NCI-H510A (cell line): Measurements from ENCODE around the gene ADSS1.

Source experiments
- DNase-seq: peaks from one replicate; lab custom pipeline; 2025; lab: John Stamatoyannopoulos, UW

The ADSS1 gene

DNA sequence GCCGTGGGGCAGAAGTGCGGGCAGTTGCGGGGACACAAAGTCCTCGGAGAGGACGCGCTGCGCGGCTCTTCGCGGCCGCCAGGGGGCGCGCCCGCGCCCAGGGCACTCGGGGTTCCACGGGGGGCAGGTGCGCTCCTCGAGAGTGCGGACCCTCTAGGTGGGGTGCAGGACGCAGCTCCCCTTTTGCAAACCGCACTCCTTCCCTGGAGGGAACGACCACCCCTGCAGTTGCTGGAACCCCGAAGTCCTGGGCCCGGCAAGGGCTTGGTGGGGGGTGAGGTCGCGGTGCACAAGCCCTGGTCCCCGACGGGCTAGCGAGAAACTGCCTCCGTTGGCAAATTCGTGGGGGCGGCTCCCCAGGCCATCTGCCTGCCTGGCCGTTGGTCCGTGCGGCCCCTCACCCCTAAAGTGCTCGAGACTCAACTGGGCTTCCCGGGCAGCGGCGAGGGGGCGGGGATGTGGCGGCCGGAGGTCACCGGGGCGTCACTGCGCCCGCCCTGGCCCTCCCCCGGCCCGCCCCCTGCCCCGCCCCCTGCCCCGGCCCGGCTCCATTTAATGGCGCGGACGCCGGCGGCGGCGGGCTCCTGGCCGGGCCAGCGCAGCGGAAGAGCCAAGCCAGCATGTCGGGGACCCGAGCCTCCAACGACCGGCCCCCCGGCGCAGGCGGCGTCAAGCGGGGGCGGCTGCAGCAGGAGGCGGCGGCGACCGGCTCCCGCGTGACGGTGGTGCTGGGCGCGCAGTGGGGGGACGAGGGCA, at the start of gene ADSS1:
Gene ADSS1, plus strand, starts transcription at position 579 of the 756 bp plus-strand sequence. Its CDS starts 42 bp downstream, at position 621.
- no peak for DNase-seq

DNA sequence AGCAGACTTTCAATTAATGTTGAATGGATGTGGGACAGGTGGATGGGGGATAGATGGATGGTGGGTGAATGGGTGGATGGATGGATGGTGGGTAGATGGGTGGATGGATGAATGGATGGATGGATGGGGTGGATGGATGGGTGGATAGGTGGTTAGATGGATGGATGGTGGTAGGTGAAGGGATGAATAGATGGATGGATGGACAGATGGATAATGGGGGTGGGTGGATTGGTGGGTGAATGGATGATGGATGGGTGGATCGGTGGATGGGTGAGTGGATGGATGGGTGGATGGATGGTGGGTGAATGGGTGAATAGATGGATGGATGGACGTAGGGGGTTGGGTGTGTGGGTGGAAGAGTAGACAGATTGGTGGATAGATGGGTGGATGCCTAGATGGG, 48.6 kb upstream of the ADSS1 start:
- DNase-seq = no peak

DNA sequence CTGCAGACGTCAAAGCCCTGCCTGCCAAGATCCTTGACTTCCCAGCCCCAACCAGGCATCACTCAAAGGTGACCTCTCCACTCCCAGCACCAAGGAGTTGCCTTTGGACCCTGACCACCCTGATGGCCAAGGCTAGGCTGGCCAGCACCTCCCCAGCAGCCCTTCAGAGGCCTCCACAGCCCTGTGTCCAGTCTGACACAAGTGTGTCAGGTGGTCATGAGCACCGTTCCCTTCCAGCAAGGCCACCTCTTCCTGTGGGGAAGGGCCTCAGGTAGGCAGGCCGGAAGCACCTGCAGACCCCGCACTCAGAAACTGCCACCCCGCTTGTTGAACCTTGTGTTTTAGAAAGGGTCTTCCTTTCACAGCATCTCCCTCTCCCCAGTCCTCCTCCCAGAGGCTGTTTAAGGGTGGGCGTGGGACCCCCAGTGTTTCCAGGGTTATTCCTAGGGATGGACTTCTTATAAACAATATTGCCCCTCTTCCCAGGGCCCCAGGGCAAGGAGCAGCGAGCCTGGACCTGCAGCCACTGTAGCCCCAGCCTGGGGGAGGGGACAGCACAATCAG, 47.8 kb upstream of the ADSS1 start:
- no peak for DNase-seq

DNA sequence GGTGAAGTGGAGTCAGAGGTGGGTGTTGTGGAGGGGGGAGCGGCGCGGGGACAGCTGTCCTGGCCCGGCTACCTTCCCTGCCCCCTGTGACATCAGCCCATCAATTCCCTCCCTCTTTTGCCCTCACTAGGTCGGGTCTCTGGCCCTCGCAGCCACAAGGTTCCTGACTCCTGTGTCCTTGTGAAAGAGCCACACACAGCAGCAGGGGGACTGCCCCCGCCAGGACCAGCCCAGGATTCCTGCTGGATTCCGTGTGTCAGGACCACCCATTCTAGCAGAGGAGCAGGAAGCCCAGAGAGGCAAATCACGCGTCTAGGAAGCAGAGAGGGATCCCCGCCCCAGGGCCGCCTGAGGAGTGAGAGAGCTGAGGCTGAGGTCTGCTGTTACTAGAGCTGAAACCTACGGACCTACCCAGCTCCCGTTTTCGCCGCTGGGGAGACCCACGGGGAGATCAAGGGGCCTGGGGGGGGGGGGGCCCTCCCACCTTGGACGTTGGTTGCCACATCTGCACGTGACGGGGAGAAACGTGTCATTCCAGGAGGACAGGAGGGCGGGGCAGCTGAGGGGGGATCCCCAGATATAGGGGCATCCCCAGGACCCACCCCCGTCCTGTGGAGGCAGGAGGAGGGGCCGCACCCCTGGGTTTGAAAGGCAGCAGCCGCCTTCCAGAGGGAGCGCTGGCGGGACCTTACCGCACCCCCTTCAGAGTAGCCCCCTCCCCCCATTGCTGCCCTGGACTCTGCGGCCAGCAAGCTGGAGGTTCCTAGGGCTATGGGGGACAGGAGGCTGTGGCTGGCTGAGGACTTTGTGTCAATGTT, 47.1 kb upstream of the ADSS1 start:
- DNase-seq = peak; percentile 62

DNA sequence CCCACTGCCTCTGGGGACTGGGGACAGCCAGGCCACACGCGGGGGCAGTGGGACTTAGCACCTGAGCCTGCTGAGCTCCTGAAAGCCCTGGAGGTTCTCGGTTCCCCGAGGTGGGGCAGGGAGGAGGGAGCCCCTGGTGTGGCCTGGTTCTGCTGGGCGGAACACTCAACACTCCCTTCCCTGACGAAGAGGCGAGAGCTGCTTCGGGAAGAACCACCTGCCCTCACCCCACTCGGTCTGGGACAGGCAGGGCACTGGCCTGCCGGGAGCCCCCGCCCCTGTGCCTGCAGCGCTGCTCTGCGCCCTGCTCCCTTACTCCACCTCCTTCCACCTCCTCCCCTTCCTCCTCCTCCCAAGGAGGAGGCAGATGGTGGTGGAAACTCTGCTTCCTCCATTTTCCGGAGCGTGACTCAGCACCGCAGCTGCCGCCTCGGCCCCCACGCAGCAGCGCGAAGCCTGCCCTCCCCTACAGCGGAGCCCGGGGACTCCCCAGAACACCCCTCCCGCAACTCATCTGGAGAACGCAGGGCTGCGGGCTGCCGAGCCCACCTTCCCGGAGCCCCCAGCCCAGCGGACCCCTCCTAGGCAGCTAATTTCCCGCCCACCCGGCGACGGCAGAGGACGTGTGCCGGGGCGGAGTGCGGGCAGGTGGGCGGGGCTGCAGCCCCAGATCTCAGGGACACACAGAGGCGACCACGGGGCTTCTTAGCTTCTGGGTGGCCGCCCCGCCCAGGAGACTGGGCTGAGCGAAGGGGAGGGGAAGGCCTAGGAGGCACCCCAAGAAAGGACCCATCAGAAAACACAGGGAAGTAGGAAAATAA, 46.3 kb upstream of the ADSS1 start:
- peak; percentile 85 for DNase-seq

DNA sequence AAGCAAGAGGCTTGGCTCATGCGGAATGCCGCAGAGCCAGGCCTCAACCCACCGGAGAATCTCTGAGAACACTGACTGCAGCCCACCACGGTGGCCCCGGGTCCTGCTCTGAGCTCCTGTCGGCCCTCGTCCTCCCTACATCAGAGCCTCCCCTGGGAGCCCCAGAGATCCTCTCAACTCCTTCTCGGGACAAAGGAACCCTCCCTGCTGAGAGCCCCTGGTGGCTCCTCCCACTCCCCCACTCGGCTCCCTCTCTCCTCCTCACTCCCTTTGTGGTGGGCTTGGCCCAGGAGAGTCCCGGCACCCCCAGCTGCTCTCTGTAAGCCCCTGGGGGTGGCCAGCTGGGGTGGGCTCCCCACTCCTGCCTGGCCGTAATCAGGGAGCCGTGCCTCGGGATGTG, 45.7 kb upstream of the ADSS1 start:
- DNase-seq = no peak

DNA sequence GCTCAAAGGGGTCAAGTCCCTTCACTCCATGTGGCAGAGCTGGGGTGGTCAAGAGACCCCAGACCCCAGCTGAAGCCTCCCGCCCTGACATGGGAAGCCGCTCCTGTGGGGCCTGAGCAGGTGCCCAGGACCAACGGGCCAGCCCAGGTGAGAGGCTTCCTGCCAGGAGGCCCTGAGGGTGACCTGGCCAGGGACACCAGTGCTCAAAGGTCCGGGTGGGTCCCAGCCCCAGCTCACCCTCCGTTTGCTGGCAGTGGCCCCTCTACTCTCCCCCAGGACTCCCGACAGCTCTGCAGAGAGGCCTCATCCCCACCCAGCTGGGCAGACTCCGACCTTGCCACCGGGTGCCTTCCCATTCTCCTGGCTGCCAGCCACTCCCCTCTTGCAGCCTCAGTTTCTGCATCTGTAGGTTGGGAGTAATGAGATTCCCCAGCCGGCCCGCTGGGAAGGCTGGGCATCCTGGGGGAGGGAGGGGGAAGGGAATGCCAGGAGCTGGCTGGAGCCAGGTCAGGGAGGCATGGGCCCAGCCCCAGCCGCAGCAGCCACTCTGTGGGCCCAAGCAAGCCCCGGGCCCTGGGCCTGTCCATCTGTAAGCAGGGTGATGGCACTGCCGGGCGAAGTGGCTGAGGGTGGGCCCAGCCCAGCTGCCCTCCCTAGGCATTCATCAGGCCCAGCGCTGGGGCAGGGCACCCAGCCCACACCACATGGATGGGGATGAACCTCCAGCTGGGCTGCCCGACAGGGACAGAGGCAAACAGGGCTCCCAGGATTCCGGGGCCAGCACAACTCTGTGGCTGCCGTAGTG, 44.9 kb upstream of the ADSS1 start:
- no peak for DNase-seq

DNA sequence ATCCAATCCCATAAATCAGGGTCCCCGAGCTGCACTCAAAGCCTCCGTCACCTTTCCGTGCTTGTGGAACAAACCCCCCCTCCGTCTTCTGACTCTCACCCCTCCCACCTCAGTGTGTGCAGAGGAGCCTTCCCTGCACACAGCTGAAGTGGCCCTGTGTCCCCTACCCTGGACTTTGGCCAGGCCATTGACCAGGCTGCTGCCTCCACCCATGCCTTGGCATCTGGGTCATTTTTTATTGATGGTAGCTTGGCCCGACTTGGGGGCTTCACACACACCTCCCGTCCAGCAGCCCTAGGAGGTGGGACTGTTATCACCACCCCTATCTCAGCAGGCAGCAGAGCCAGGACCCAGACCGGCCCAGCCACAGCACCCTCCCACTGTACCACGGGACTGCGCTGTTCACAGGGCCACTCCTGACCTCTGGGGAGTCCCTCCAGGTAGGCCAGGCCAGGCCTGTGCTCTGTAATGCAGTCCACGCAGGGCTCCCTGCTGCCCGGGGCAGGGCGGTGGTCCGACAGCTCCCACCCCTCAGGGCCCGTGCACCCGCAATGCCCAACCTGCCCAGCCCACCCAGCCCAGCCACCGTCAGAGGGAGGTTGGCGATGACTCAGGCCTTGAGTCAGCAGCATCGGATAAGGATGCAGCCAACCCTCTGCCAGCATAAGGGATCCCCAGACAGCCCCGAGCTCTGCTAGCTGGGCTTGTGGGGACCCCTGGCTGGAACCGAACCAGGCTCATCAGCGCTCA, 43.8 kb upstream of the ADSS1 start:
- no peak for DNase-seq

DNA sequence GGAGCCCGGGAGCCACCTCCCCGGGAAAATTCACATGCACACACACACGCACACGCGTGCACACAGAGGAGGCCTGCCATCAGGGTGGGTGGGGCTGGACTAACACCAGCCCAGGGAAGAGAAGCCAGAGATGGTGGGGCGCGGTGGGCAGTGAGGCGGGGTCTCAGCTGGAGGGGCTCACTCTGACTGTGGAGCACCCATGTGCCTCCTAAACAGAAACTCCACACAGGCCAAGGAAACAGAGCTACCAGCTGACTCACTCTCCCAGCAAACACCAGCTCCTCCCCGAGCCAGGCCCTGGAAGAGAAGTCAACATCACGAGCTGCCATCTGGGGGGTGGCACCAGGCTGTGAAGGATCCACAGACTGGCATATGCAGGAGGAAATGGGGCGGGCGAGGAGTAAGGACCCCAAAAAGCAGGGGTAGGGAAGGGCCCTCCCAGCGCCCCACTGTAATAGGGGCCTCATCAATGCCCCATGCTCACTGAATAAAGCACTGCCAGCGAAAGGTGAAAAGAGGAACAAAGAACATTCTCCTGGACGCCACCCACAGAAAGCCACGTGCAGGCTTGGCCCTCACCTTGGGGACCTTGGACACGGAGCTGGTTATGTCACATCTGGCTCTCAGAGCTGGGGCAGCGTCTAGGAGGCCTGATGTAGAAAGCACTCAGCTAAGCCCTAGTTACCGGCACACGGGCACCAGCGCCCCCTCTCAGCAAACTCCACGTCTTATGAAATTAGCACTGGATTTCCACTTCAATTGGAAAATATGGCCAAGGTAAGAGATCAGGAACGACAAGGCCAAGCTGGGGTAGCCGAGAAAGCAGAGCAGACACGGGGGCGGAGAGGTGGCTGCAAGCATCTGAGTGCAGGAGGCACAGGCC, 43.0 kb upstream of the ADSS1 start:
- peak; percentile 30 for DNase-seq

DNA sequence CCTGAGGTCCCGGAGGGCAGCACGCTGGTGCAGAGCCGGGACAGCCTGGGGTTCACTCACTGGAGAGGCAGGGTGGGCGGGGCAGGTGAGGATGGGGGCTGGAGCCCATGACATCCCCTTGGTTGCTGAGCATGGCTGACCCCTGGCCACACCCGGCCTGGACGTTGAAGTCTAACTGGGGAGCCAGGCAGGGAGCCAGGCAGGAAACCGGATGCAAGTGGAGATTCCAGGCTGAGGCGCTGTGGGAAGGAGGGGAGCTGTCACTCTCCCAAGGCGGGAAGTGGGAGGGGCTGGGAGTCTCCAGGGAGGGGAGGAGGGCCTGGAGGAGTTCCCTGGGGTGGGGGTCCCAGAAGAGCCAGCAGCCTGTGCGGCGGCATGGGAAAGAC, 42.3 kb upstream of the ADSS1 start:
- peak; percentile 50 for DNase-seq

DNA sequence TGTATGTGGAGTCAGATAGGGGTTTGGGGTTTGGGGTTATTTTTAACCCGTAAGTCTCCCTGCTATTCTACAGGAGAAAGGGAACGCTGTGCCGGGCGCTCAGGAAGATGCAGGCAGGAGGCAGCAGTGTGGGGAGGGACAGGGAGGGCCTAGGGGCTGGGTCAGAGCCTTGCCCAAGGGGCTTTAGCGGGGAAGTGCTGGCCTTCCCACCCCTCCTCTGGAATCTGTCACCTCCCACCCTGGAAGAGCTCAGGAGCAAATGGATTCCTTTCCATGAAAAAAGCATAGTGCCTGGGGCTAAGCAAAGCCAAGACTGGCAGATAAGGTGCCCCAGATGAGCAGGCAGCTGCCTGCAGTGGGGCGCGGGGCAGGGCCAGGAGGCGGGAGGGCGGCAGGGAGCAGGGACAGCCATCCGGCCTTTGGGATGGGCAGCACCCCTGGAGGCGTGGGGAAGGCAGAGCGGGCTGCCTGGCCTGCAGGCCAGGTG, 41.9 kb upstream of the ADSS1 start:
- no peak for DNase-seq

DNA sequence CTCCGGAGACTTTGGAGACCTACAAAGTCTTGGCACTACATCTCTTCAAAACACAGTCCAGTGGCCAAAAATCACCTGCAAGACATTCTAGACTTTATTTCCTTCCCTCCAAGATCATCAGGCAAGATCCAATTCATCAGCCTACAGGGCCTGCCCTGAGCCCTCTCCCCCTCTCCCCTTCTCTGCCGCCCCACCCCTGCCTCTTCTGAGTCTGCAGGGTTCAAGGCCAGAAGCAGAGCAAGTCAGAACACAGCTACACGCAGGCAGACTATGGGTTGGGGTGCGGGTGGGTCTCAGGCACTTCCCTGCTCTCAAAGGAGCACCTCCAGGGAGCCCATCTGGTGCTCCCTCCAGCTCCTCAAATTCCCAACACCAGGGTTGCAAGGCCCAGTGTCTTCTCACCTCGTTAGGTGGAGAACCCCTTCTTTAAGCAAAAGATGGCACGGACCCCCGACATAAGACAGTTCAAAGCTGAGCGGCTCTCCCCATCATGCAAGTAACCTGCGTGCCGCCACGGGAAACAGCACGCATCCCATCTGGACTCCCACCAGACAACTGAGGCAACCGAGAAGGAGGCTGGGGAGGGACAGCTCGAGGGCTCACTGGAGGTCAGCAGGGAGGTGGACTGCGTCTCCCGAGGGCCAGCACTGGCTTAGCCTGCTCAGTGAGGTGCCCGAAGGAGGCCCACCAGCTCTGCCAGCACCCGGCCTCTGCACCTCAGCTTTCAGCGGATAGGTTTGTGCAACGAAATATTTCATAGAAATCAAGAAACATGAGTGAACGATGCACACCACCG, 40.2 kb upstream of the ADSS1 start:
- DNase-seq = no peak

DNA sequence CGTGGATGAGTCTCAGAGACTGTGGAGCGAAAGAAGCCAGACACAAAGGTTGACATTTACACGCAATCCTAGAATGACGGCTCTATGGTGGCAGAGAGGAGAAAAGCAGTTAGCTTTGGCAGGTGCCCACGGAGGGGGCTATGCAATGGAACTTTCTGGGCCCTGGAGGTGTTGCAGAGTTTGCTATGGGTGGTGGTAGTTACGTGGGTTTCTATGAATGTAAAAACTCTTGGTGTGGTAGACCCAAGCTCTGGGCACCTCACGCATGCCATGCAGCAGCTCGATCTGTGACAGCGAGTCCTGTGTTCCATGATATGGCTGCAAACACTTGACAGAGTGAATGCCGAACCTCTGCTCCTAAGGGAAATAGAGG, 39.6 kb upstream of the ADSS1 start:
- DNase-seq = no peak

DNA sequence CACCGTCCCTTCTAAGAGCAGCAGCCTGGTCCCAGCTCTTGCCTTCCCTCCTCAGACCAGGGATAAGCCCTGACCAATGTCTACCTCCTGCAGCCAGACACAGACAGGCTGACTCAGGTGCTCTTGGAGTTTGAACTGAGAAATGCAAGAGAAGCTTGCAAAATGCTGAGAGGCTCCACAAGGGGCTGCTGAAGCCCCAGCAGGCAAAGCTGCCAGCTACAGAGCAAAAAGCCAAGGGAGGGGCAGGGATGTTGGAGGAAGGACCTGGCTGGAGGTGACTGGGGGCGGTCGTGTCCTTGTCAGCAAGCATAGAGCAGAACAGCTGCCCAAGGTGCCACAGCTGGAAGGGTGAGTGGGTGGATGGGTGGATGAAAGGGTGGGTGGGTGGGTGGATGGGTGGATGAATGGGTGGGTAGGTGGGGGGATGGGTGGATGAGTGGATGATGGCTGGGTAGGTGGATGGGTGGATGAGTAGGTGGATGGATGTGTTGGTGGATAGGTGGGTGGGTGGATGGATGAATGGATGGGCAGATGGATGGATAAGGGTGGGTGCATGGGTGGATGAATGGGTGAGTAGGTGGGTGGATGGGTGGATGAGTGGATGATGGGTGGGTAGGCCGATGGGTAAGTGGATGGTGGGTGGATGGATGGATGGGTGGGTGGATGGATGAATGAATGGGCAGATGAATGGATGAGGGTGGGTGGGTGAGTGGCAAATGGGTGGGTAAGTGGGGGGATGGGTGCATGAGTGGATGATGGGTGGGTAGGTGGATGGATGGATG, 38.6 kb upstream of the ADSS1 start:
- DNase-seq = no peak

DNA sequence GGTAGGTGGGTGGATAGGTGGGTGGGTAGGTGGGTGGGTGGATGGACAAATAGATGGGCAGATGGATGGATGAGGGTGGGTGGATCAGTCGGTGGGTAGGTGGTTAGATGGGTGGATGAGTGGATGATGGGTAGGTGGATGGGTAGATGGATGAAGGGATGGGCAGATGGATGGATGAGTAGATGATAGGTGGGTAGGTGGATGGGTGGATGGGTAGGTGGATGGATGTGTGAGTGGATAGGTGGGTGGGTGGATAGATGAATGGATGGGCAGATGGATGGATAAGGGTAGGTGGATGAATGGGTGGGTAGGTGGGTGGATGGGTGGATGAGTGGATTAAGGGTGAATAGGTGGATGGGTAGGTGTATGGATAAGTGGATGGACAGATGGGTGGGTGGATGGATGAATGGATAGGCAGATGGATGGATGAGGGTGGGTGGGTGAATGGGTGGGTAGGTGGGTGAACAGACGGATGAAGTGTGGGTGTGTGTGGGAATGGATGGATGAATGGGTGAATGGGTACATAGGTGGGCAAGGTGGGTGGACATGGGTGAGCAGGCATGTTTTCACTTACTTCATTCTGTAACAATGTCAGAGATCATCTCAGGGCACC, 37.9 kb upstream of the ADSS1 start:
- no peak for DNase-seq

DNA sequence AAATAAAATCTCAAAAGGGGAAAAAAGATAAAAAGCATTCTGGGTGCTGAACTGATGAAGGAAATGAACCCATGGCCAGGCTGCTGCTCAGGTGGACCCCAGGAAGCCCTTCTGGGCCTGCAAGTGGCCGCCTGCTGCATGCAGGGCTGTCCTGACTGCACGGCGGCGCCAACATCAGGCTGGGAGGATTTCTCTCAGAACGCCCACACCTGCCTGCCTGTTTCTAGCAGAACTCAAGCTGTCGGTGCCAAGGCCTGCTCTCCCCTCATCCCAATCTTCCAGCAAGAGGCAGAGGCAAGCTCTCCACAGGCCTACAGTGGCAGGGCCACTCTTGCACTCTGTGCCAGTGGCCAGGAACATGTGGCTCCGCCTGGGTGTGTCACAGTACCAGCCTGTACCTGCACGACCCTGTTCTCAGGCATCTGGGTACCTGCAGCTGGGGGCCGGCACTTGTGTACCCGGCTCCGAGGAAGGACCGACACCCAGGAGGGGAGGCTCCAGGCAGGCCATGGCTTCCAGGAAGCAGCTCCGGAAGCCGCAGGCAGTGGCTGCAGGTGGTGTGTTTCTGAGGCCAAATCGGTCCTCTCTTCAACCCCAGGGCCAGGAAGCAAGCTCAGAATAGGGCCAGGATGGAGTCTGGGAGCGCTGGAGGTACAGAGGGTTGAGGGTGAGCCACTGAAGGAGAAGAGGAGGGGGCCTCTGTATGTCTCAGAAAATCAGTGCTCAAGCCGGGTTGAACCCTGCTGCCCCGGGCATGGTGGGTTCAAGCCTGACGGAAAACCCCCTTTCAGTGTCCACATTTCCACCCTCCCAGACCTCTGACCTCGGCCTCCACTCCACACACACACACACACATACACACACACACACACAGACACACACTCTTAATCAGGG, 37.2 kb upstream of the ADSS1 start:
- no peak for DNase-seq
